Inflammatory macrophage treated with lipopolysaccharide for 1 hour (primary cell): Measurements from ENCODE around the gene SMCO2.

Experiments used
- DNase-seq, 2 donors: peaks; one replicate each; pipeline ENCODE4 v3.0.0-alpha.2; 2020 to 2022

SMCO2 gene

GRCh38 chr12:27455589-27455988 is 9.1 kb downstream of the SMCO2 start:
- no peak for DNase-seq

GRCh38 chr12:27456618-27457017 is 10.1 kb downstream of the SMCO2 start:
- DNase-seq = no peak

- DNase-seq = peak; percentile 57 to 58
These were observed 14.0 kb downstream of the SMCO2 start for GRCh38 chr12:27460471-27460978.

GRCh38 chr12:27462151-27462694 is 15.7 kb downstream of the SMCO2 start:
- DNase-seq = peak; percentile 35 to 39

GRCh38 chr12:27462851-27463250 is 16.3 kb downstream of the SMCO2 start:
- no peak for DNase-seq

- no peak for DNase-seq
These were observed 17.1 kb downstream of the SMCO2 start for GRCh38 chr12:27463511-27464219.

GRCh38 chr12:27464220-27464554 is 17.7 kb downstream of the SMCO2 start:
- DNase-seq = peak in 1 of 2 donors; percentile 37

- no peak for DNase-seq
These were observed 21.1 kb downstream of the SMCO2 start for GRCh38 chr12:27467641-27468040.

GRCh38 chr12:27468241-27468640 is 21.7 kb downstream of the SMCO2 start:
- no peak for DNase-seq

GRCh38 chr12:27469176-27469736 is 22.7 kb downstream of the SMCO2 start:
- DNase-seq = no peak

GRCh38 chr12:27472604-27473003 is 26.1 kb downstream of the SMCO2 start:
- no peak for DNase-seq

- no peak for DNase-seq
These were observed 27.8 kb downstream of the SMCO2 start for GRCh38 chr12:27474344-27474743.

- DNase-seq = no peak
These were observed 30.5 kb downstream of the SMCO2 start for GRCh38 chr12:27477049-27477448.

- no peak for DNase-seq
These were observed 32.4 kb downstream of the SMCO2 start for GRCh38 chr12:27478949-27479348.

- no peak for DNase-seq
These were observed 33.5 kb downstream of the SMCO2 start for GRCh38 chr12:27480016-27480415.

- DNase-seq = no peak
These were observed 40.4 kb downstream of the SMCO2 start for GRCh38 chr12:27486961-27487360.

- DNase-seq = no peak
These were observed 41.9 kb downstream of the SMCO2 start for GRCh38 chr12:27488479-27488878.

GRCh38 chr12:27491226-27491625 is 44.7 kb downstream of the SMCO2 start:
- no peak for DNase-seq

GRCh38 chr12:27493260-27493940 is 46.9 kb downstream of the SMCO2 start:
- no peak for DNase-seq

- no peak for DNase-seq
These were observed 50.9 kb downstream of the SMCO2 start for GRCh38 chr12:27497446-27497845.

GRCh38 chr12:27498149-27498548 is 51.6 kb downstream of the SMCO2 start:
- DNase-seq = no peak

GRCh38 chr12:27498761-27499160 is 52.2 kb downstream of the SMCO2 start:
- no peak for DNase-seq

- no peak for DNase-seq
These were observed 52.8 kb downstream of the SMCO2 start for GRCh38 chr12:27499377-27499776.

GRCh38 chr12:27500546-27500945 is 54.0 kb downstream of the SMCO2 start:
- no peak for DNase-seq
